HEK293 (cell line): ENCODE measurements around the gene PLD4.
"Not testable (repeated sequence)": the region's sequence is repeated elsewhere in the genome, so short reads cannot be mapped to it uniquely, and the experiment has no call there.

Experiments
- CTCF ChIA-PET: fragments of 350-600 bp; formaldehyde crosslinking; extraction: SDS; loops from one replicate; lab custom pipeline; 2021; ENCODE audit warnings: antibody characterized with exemption; lab: Yijun Ruan, JAX
- POLR2A ChIA-PET: fragments of 300-600 bp; formaldehyde crosslinking; extraction: SDS; loops from one replicate; lab custom pipeline; 2020; ENCODE audit warnings: antibody characterized with exemption, inconsistent platforms; lab: Yijun Ruan, JAX
- H3K27ac ChIP-seq: fragments of 200-500 bp; sonication (Bioruptor generic); 2 replicates; pipeline ENCODE4 v1.5.1; 2014; ENCODE audit warnings: low read depth, low read length, control low read depth, inconsistent platforms; ENCODE audit errors: extremely low read depth
- H3K36me3 ChIP-seq, 2 experiments: fragments of 200-500 bp in 1 of 2; sonication (Bioruptor generic) in 1 of 2; 1 replicate in 1 of 2; 2 replicates in 1 of 2; pipeline ENCODE4 v1.5.1; 2014 to 2017; ENCODE audit warnings: inconsistent platforms in 2 of 2, low read length in 2 of 2; ENCODE audit not compliant: control insufficient read depth in 2 of 2, insufficient read depth in 1 of 2
- H3K4me1 ChIP-seq: fragments of 200-500 bp; sonication (Bioruptor generic); 2 replicates; pipeline ENCODE4 v1.5.1; 2014; ENCODE audit warnings: mild to moderate bottlenecking, low read length, inconsistent platforms; ENCODE audit not compliant: control insufficient read depth, insufficient read depth
- H3K4me3 ChIP-seq: 2 replicates; pipeline ENCODE4 v1.5.1; 2011; ENCODE audit warnings: low read depth, mild to moderate bottlenecking, control low read depth, low read length, moderate library complexity
- H3K9me3 ChIP-seq: fragments of 200-500 bp; sonication (Bioruptor generic); 2 replicates; pipeline ENCODE4 v1.5.1; 2014; ENCODE audit warnings: low read depth, low read length, inconsistent platforms; ENCODE audit not compliant: control insufficient read depth, insufficient read depth
- CTCF ChIP-seq: fragments of 450-650 bp; formaldehyde crosslinking; IDR thresholded peaks from 2 replicates; pipeline ENCODE4 v1.5.1; 2016; ENCODE audit warnings: missing biosample characterization, missing genetic modification characterization
- MEIS1 ChIP-seq: sonication (generic); formaldehyde crosslinking; IDR thresholded peaks from 2 replicates; pipeline ENCODE4 v1.8.1; 2022; ENCODE audit warnings: missing genetic modification reagents, mild to moderate bottlenecking, borderline replicate concordance
- ZNF174 ChIP-seq: fragments of 450-650 bp; formaldehyde crosslinking; IDR thresholded peaks from 2 replicates; pipeline ENCODE4 v1.5.0; 2017; ENCODE audit warnings: missing biosample characterization, mild to moderate bottlenecking, missing genetic modification characterization
- ZNF19 ChIP-seq: fragments of 450-650 bp; formaldehyde crosslinking; IDR thresholded peaks from 2 replicates; pipeline ENCODE4; 2016; ENCODE audit warnings: missing biosample characterization, missing genetic modification characterization, low read depth
- ZNF26 ChIP-seq: fragments of 450-650 bp; formaldehyde crosslinking; IDR thresholded peaks from 2 replicates; pipeline ENCODE4 v1.5.1; 2016; ENCODE audit warnings: missing biosample characterization, missing genetic modification characterization
- ZNF292 ChIP-seq: fragments of 450-650 bp; formaldehyde crosslinking; IDR thresholded peaks from 2 replicates; pipeline ENCODE4 v1.5.1; 2016; ENCODE audit warnings: low read depth, missing biosample characterization, missing genetic modification characterization, borderline replicate concordance
- ZNF544 ChIP-seq: fragments of 450-650 bp; formaldehyde crosslinking; IDR thresholded peaks from 2 replicates; pipeline ENCODE4 v1.5.0; 2017; ENCODE audit warnings: missing biosample characterization, missing genetic modification characterization
- ZNF548 ChIP-seq: fragments of 450-650 bp; formaldehyde crosslinking; IDR thresholded peaks from 2 replicates; pipeline ENCODE4 v1.5.1; 2016; ENCODE audit warnings: missing biosample characterization, missing genetic modification characterization
- ZNF555 ChIP-seq: fragments of 450-650 bp; formaldehyde crosslinking; conservative IDR thresholded peaks from 2 replicates; pipeline ENCODE4 v1.5.1; 2017; ENCODE audit warnings: missing biosample characterization, mild to moderate bottlenecking, missing genetic modification characterization, inconsistent platforms
- ZNF561 ChIP-seq: fragments of 450-650 bp; IDR thresholded peaks from 2 replicates; pipeline ENCODE4 v1.5.1; 2018; ENCODE audit warnings: missing biosample characterization, missing genetic modification characterization, borderline replicate concordance
- ZNF624 ChIP-seq: fragments of 450-650 bp; formaldehyde crosslinking; IDR thresholded peaks from 2 replicates; pipeline ENCODE4 v1.5.1; 2017; ENCODE audit warnings: missing biosample characterization, missing genetic modification characterization
- ZNF654 ChIP-seq: fragments of 450-650 bp; formaldehyde crosslinking; IDR thresholded peaks from 2 replicates; pipeline ENCODE4 v1.5.1; 2016; ENCODE audit warnings: low read depth, missing biosample characterization, missing genetic modification characterization
- ZNF701 ChIP-seq: fragments of 450-650 bp; formaldehyde crosslinking; IDR thresholded peaks from 2 replicates; pipeline ENCODE4 v1.5.1; 2016; ENCODE audit warnings: missing biosample characterization, missing genetic modification characterization
- ZSCAN18 ChIP-seq: fragments of 450-650 bp; formaldehyde crosslinking; IDR thresholded peaks from 2 replicates; pipeline ENCODE4 v1.5.1; 2016; ENCODE audit warnings: missing biosample characterization, missing genetic modification characterization

The PLD4 gene

GRCh38 chr14:104940526-104941150, 16.0 kb downstream of the PLD4 start:
- ChIA-PET POLR2A (no interaction called here), CTCF (interaction anchor here (0.5 to 1.1 kb wide), 5 partner anchors 22 to 1357 kb away, joined by 3 to 4 read pairs (median 3); no protein-coding TSS in a partner anchor)
- H3K27ac ChIP-seq, result no peak overlapping the region
- no peaks in the 10 kb centered on the region for H3K9me3 ChIP-seq
- TF ChIP-seq CTCF (tag by site-specific recombination) (peak; percentile 65), ZNF555 (tag by site-specific recombination) (no peak), ZNF654 (tag by site-specific recombination) (peak; percentile 30; the same call in 1 of the 2 replicates)
- H3K4me3 ChIP-seq, result no peak overlapping the region
- H3K36me3 ChIP-seq, result no peaks in the 10 kb centered on the region
- H3K4me1 ChIP-seq, result no peaks in the 10 kb centered on the region

GRCh38 chr14:104941508-104942365, 17.1 kb downstream of the PLD4 start:
- H3K27ac ChIP-seq, result no peak overlapping the region
- ChIA-PET CTCF (interaction anchor here (0.6 to 1.0 kb wide), 2 partner anchors 46 to 520 kb away, joined by 3 read pairs; no protein-coding TSS in a partner anchor), POLR2A (no interaction called here)
- no peaks in the 10 kb centered on the region for H3K36me3 ChIP-seq
- TF ChIP-seq ZNF292 (tag by site-specific recombination) (no peak), ZNF548 (no peak), ZNF561 (tag by site-specific recombination) (no peak), ZNF26 (tag by site-specific recombination) (no peak)
- H3K9me3 ChIP-seq, result no peaks in the 10 kb centered on the region
- no peaks in the 10 kb centered on the region for H3K4me1 ChIP-seq
- H3K4me3 ChIP-seq, result no peak overlapping the region

- H3K36me3 ChIP-seq, result no peaks in the 10 kb centered on the region
- no peak for TF ChIP-seq ZNF544 (tag by site-specific recombination)
- no peak for TF ChIP-seq ZSCAN18 (tag by site-specific recombination)
- TF ChIP-seq ZNF624 (tag by site-specific recombination), result no peak
- no peak for TF ChIP-seq ZNF701 (tag by site-specific recombination)
- no peak for TF ChIP-seq ZNF19 (tag by site-specific recombination)
- no peak for TF ChIP-seq ZNF174
- no peak for TF ChIP-seq MEIS1 (CRISPR knock-in tag)
- no peak for TF ChIP-seq ZNF555 (tag by site-specific recombination)
- H3K4me1 ChIP-seq, result no peaks in the 10 kb centered on the region
- ChIA-PET CTCF (no interaction called here), POLR2A (no interaction called here)
- no peak overlapping the region for H3K4me3 ChIP-seq
- H3K9me3 ChIP-seq, result no peaks in the 10 kb centered on the region
- H3K27ac ChIP-seq, result no peak overlapping the region
These were observed 17.9 kb downstream of the PLD4 start for GRCh38 chr14:104942586-104942985.

- H3K9me3 ChIP-seq, H3K27ac ChIP-seq, H3K4me1 ChIP-seq, H3K4me3 ChIP-seq, POLR2A ChIA-PET, H3K36me3 ChIP-seq: not testable (repeated sequence)
- CTCF ChIA-PET, result interaction anchor here (0.6 kb wide), 1 partner anchor 584 kb away, joined by 3 read pairs; no protein-coding TSS in a partner anchor
These were observed 18.7 kb downstream of the PLD4 start for GRCh38 chr14:104943216-104944015.

GRCh38 chr14:104944016-104944308, 19.3 kb downstream of the PLD4 start:
- H3K4me1 ChIP-seq, POLR2A ChIA-PET, H3K36me3 ChIP-seq, H3K9me3 ChIP-seq, H3K27ac ChIP-seq, H3K4me3 ChIP-seq: not testable (repeated sequence)
- CTCF ChIA-PET, result interaction anchor here (0.6 kb wide), 2 partner anchors 19 to 583 kb away, joined by 3 read pairs; no protein-coding TSS in a partner anchor
